GM12878 (cell line): Measurements from ENCODE around the gene MAPRE2. TPM values are rescaled to one million over a fixed set of nuclear protein-coding genes. Genes with fewer than 3 reads are reported as not detected.
A peak's percentile ranks its signal among the peaks of the same experiment; 100 is the strongest.

Source experiments
- ATAC-seq: fragments of 200-7000 bp; cut with Tn5 transposase; 3 replicates; pipeline ENCODE4 v1.9.1; 2020; ENCODE audit warnings: mild to moderate bottlenecking, moderate library complexity
- BruUV-seq: library from RNA; stranded (reverse); fragments of 400-500 nt; replicated peaks from 2 replicates; lab custom pipeline; 2021; lab: Mats Ljungman, UMichigan
- CTCF ChIA-PET: fragments of 300-600 bp; sonication (Branson Sonifier 250); formaldehyde crosslinking; extraction: SDS; loops from one replicate; lab custom pipeline; 2021; ENCODE audit warnings: inconsistent platforms; lab: Yijun Ruan, JAX
- POLR2A ChIA-PET: fragments of 350-600 bp; formaldehyde crosslinking; extraction: SDS; loops from one replicate; lab custom pipeline; 2021; ENCODE audit warnings: inconsistent platforms; lab: Charles Lee
- RAD21 ChIA-PET: fragments of 300-600 bp; sonication (Branson Sonifier 250); formaldehyde crosslinking; loops from one replicate; lab custom pipeline; 2023; ENCODE audit warnings: antibody characterized with exemption; ENCODE audit not compliant: unreplicated experiment; lab: Charles Lee
- SMC1A ChIA-PET: fragments of 300-600 bp; sonication (Branson Sonifier 250); formaldehyde crosslinking; loops from one replicate; lab custom pipeline; 2023; ENCODE audit not compliant: unreplicated experiment, uncharacterized antibody; lab: Charles Lee
- DNase-seq: peaks from one replicate; pipeline ENCODE4 v3.0.0-alpha.2; 2011; ENCODE audit warnings: low read depth, low spot score
- FAIRE-seq: peaks from 3 replicates; lab custom pipeline; 2011; peaks lifted over from hg19 to GRCh38; lab: Jason Lieb, UNC
- H2AFZ ChIP-seq: 2 replicates; pipeline ENCODE4 v1.6.0; 2011; ENCODE audit warnings: low read depth, low read length, control low read depth; ENCODE audit not compliant: control insufficient read depth
- H3K27ac ChIP-seq: 2 replicates; pipeline ENCODE4 v1.5.1; 2011; ENCODE audit warnings: control low read depth; ENCODE audit not compliant: control insufficient read depth, insufficient read depth
- H3K27me3 ChIP-seq, 2 experiments: replicated peaks in 1 of 2; 2 replicates each; pipeline versions ENCODE4 v1.6.0 to v1.6.1; 2011; ENCODE audit warnings: low read length in 1 of 2; ENCODE audit not compliant: control insufficient read depth in 2 of 2, insufficient read depth in 2 of 2
- H3K36me3 ChIP-seq, 2 experiments: 2 replicates each; pipeline ENCODE4 v1.5.1; 2011; ENCODE audit warnings: low read length in 1 of 2; ENCODE audit not compliant: control insufficient read depth in 2 of 2, insufficient read depth in 2 of 2
- H3K4me1 ChIP-seq: 2 replicates; pipeline ENCODE4 v1.6.1; 2011; ENCODE audit warnings: mild to moderate bottlenecking, low read length, moderate library complexity, mixed read lengths; ENCODE audit not compliant: control insufficient read depth, insufficient read depth
- H3K4me2 ChIP-seq: 2 replicates; pipeline ENCODE4 v1.6.0; 2011; ENCODE audit warnings: control low read depth; ENCODE audit not compliant: control insufficient read depth, insufficient read depth
- H3K4me3 ChIP-seq: fragments of 200-600 bp; sonication (generic); 2 replicates; pipeline ENCODE4 v1.5.1; 2016
- H3K79me2 ChIP-seq: 2 replicates; pipeline ENCODE4 v1.6.0; 2011; ENCODE audit warnings: low read length; ENCODE audit not compliant: control insufficient read depth, insufficient read depth
- H3K9ac ChIP-seq: 2 replicates; pipeline ENCODE4 v1.8.0; 2011; ENCODE audit warnings: low read length, control low read depth, mixed read lengths; ENCODE audit not compliant: control insufficient read depth, insufficient read depth
- H3K9me3 ChIP-seq: replicated peaks from 3 replicates; pipeline ENCODE4 v1.5.1; 2011; ENCODE audit warnings: mild to moderate bottlenecking, low read length; ENCODE audit not compliant: control insufficient read depth, insufficient read depth
- H4K20me1 ChIP-seq: 2 replicates; pipeline ENCODE4 v1.6.0; 2011; ENCODE audit not compliant: control insufficient read depth, insufficient read depth
- CHD2 ChIP-seq: IDR thresholded peaks from 2 replicates; pipeline ENCODE4 v1.6.1; 2011; ENCODE audit warnings: low read depth, low read length, improper control_type of control experiment, borderline replicate concordance
- DPF2 ChIP-seq: fragments of 450-650 bp; IDR thresholded peaks from 2 replicates; pipeline ENCODE4 v1.6.1; 2017; ENCODE audit warnings: mild to moderate bottlenecking
- IRF3 ChIP-seq: fragments of 450-650 bp; IDR thresholded peaks from 2 replicates; pipeline ENCODE4 v1.6.1; 2014; ENCODE audit warnings: mild to moderate bottlenecking
- NR2F1 ChIP-seq: fragments of 450-650 bp; conservative IDR thresholded peaks from 2 replicates; pipeline ENCODE4 v1.6.1; 2017; ENCODE audit warnings: mild to moderate bottlenecking
- RELB ChIP-seq: fragments of 450-650 bp; IDR thresholded peaks from 2 replicates; pipeline ENCODE4 v1.6.1; 2017; ENCODE audit warnings: low read depth, mild to moderate bottlenecking, moderate library complexity
- SIN3A ChIP-seq: IDR thresholded peaks from 2 replicates; pipeline ENCODE4 v1.6.1; 2012; ENCODE audit warnings: low read depth, low read length, improper control_type of control experiment
- WGBS: methylation state at CpG from one replicate; pipeline ENCODE4 v1.1.6; 2016; ENCODE audit warnings: low lambda C conversion rate; ENCODE audit not compliant: insufficient replicate concordance, insufficient coverage; ENCODE audit errors: missing lambda C conversion rate; 5-methylcytosine and 5-hydroxymethylcytosine counted together
- in situ Hi-C: fragments of 300-500 bp; cut with MboI; formaldehyde crosslinking; loops from 9 replicates; pipeline ENCODE4 v1.14.3; 2018; ENCODE audit warnings: mixed read lengths
- intact Hi-C: fragments of 100-400 bp; cut with micrococcal nuclease; formaldehyde crosslinking; loops from one replicate; pipeline ENCODE4 v1.14.2; 2022; ENCODE audit not compliant: unreplicated experiment
- polyA plus RNA-seq, 11 experiments: library from polyadenylated mRNA; depleted of rRNA in 4 of 11; unstranded in 6 of 11; stranded (reverse) in 5 of 11; fragments of >200 nt; fragmentation: Nextera tagmentation in 4 of 11; fragmentation: Illumina TruSeq in 1 of 11; extraction: Ambion mirVana in 4 of 11; extraction: Trizol in 1 of 11; gene quantifications; 1 replicate in 1 of 11; 2 replicates in 10 of 11; pipeline versions ENCODE4 v1.2.1 to v1.2.3, GENCODE V29; 2011 to 2016; ENCODE audit warnings: inconsistent platforms in 2 of 11, missing spikeins in 2 of 11, low read depth in 1 of 11
- total RNA-seq, 4 experiments: library from RNA; depleted of rRNA in 3 of 4; stranded (reverse); fragments of >200 nt in 3 of 4; fragmentation: Illumina TruSeq in 1 of 4; extraction: Trizol in 1 of 4; gene quantifications; 2 replicates each; pipeline versions ENCODE4 v1.2.1 to v1.2.3, GENCODE V29; 2013 to 2021
- TF ChIP-seq, protein P1 (sequence below): fragments of 450-650 bp; IDR thresholded peaks from 2 replicates; pipeline ENCODE4 v1.6.1; 2017; ENCODE audit warnings: antibody characterized with exemption, mild to moderate bottlenecking, moderate library complexity
- TF ChIP-seq, protein P2 (sequence below): fragments of 450-650 bp; IDR thresholded peaks from 2 replicates; pipeline ENCODE4 v1.6.1; 2017; ENCODE audit warnings: mild to moderate bottlenecking, moderate library complexity

Gene MAPRE2
- total and polyA plus RNA-seq, 10 of the 15 experiments (the other 5 are each of a cell fraction or from before 2014, with no cell fraction given) = 11.0 to 50.6 (median 24.0) TPM

DNA sequence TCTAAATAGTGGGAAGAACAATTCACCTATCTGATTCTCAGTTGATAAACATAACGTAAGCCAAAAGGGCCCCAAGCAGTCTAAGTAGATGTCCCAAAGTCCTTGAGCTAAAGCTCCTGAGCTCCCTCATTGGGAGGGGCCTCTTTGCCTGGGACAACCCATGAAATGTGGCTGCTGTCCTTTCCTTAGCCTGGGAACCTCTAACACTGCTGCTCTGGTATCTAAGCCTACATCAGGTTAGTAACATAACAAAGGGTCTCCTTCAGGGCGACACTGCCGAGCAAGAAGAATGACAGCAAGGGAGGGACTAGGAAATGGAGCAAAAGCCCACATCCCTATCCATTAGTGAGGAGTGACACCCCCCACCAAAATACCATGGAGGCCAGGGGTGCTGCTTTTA, 98.3 kb downstream of the MAPRE2 start (continued):
- TF ChIP-seq RELB (no peak), NR2F1 (no peak)

- H3K4me2 ChIP-seq = no peak overlapping the region
- intact Hi-C loops (no loop called here), in situ Hi-C loops (loop anchor here (10.0 kb wide), 1 partner anchor 136 kb away; no protein-coding TSS in a partner anchor)
- no peak for DNase-seq
- H3K27ac ChIP-seq = no peak overlapping the region
- TF ChIP-seq DPF2 = no peak
- TF ChIP-seq, protein P1, sequence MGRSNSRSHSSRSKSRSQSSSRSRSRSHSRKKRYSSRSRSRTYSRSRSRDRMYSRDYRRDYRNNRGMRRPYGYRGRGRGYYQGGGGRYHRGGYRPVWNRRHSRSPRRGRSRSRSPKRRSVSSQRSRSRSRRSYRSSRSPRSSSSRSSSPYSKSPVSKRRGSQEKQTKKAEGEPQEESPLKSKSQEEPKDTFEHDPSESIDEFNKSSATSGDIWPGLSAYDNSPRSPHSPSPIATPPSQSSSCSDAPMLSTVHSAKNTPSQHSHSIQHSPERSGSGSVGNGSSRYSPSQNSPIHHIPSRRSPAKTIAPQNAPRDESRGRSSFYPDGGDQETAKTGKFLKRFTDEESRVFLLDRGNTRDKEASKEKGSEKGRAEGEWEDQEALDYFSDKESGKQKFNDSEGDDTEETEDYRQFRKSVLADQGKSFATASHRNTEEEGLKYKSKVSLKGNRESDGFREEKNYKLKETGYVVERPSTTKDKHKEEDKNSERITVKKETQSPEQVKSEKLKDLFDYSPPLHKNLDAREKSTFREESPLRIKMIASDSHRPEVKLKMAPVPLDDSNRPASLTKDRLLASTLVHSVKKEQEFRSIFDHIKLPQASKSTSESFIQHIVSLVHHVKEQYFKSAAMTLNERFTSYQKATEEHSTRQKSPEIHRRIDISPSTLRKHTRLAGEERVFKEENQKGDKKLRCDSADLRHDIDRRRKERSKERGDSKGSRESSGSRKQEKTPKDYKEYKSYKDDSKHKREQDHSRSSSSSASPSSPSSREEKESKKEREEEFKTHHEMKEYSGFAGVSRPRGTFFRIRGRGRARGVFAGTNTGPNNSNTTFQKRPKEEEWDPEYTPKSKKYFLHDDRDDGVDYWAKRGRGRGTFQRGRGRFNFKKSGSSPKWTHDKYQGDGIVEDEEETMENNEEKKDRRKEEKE = no peak
- no peak for TF ChIP-seq CHD2
- TF ChIP-seq, protein P2, sequence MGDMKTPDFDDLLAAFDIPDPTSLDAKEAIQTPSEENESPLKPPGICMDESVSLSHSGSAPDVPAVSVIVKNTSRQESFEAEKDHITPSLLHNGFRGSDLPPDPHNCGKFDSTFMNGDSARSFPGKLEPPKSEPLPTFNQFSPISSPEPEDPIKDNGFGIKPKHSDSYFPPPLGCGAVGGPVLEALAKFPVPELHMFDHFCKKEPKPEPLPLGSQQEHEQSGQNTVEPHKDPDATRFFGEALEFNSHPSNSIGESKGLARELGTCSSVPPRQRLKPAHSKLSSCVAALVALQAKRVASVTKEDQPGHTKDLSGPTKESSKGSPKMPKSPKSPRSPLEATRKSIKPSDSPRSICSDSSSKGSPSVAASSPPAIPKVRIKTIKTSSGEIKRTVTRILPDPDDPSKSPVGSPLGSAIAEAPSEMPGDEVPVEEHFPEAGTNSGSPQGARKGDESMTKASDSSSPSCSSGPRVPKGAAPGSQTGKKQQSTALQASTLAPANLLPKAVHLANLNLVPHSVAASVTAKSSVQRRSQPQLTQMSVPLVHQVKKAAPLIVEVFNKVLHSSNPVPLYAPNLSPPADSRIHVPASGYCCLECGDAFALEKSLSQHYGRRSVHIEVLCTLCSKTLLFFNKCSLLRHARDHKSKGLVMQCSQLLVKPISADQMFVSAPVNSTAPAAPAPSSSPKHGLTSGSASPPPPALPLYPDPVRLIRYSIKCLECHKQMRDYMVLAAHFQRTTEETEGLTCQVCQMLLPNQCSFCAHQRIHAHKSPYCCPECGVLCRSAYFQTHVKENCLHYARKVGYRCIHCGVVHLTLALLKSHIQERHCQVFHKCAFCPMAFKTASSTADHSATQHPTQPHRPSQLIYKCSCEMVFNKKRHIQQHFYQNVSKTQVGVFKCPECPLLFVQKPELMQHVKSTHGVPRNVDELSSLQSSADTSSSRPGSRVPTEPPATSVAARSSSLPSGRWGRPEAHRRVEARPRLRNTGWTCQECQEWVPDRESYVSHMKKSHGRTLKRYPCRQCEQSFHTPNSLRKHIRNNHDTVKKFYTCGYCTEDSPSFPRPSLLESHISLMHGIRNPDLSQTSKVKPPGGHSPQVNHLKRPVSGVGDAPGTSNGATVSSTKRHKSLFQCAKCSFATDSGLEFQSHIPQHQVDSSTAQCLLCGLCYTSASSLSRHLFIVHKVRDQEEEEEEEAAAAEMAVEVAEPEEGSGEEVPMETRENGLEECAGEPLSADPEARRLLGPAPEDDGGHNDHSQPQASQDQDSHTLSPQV = no peak
- TF ChIP-seq IRF3 = no peak
- TF ChIP-seq SIN3A = no peak
- CTCF ChIA-PET = interaction anchor here (1.1 to 7.0 kb wide), 8 partner anchors 10 to 134 kb away, joined by 3 to 157 read pairs (median 4); no protein-coding TSS in a partner anchor
- H3K4me3 ChIP-seq = no peak overlapping the region
- RAD21 ChIA-PET = interaction anchor here (1.0 to 3.5 kb wide), 2 partner anchors 69 to 114 kb away, joined by 5 to 83 read pairs; no protein-coding TSS in a partner anchor
- BruUV-seq = TSS peak; percentile 40
- H3K79me2 ChIP-seq = no peaks in the 10 kb centered on the region
- ATAC-seq = no peak
- no peak for FAIRE-seq
- no peak overlapping the region for H3K9ac ChIP-seq
- peaks cover 4% of the 10 kb centered on the region for H3K4me1 ChIP-seq
- H2AFZ ChIP-seq = no peak overlapping the region
- 72% methylated on average over 4 of the region's 4 CpGs for WGBS
- POLR2A ChIA-PET = no interaction called here
- H3K36me3 ChIP-seq = no peaks in the 10 kb centered on the region
- no peaks in the 10 kb centered on the region for H4K20me1 ChIP-seq
- no peaks in the 10 kb centered on the region for H3K27me3 ChIP-seq
- SMC1A ChIA-PET = interaction anchor here (1.1 to 5.8 kb wide), 12 partner anchors 8 to 205 kb away, joined by 3 to 145 read pairs (median 4); no protein-coding TSS in a partner anchor
- H3K9me3 ChIP-seq = no peaks in the 10 kb centered on the region
These were observed 99.9 kb downstream of the MAPRE2 start for GRCh38 chr18:35141077-35141476.
